Measurements from ENCODE around the gene METTL25B. TPM values are rescaled to one million over a fixed set of nuclear protein-coding genes. Genes with fewer than 3 reads are reported as not detected.

The METTL25B gene
- total and polyA plus RNA-seq, 2 of the 13 experiments (the other 11 are each of a cell fraction or from before 2014, with no cell fraction given) = 11.9 to 24.0 TPM

- TF ChIP-seq TCF7L2 (IDR thresholded peaks at IDR 0.05; ENCODE audit: low read depth, low read length) (no peak), MAFF (IDR thresholded peaks at IDR 0.05; ENCODE audit: low read depth, low read length) (no peak), ZNF282 (IDR thresholded peaks at IDR 0.05; ENCODE audit: partially characterized antibody) (no peak), NFYC (CRISPR knock-in tag; IDR thresholded peaks at IDR 0.05) (peak; percentile 48; the same call in 1 of the 2 replicates), EZH2 (conservative IDR thresholded peaks at IDR 0.05; ENCODE audit: low read depth, low read length) (no peak), SKIL (CRISPR knock-in tag; IDR thresholded peaks at IDR 0.05; ENCODE audit: borderline replicate concordance) (no peak), RFX5 (IDR thresholded peaks at IDR 0.05; ENCODE audit: low read depth, low read length) (no peak), ZNF687 (CRISPR knock-in tag; IDR thresholded peaks at IDR 0.05) (peak; percentile 96), HOXA7 (CRISPR knock-in tag; IDR thresholded peaks at IDR 0.05) (no peak), GFI1 (CRISPR knock-in tag; IDR thresholded peaks at IDR 0.05; ENCODE audit: borderline replicate concordance) (peak; percentile 49; the same call in 1 of the 2 replicates), ZBTB8A (CRISPR knock-in tag; IDR thresholded peaks at IDR 0.05; ENCODE audit: borderline replicate concordance, low read depth) (no peak), MEIS1 (CRISPR knock-in tag; IDR thresholded peaks at IDR 0.05; ENCODE audit: borderline replicate concordance) (peak; percentile 43; the same call in 1 of the 2 replicates), ZHX1 (CRISPR knock-in tag; IDR thresholded peaks at IDR 0.05; ENCODE audit: low read depth) (peak; percentile 54), ZNF44 (CRISPR knock-in tag; IDR thresholded peaks at IDR 0.05) (peak; percentile 81), MXD4 (CRISPR knock-in tag; IDR thresholded peaks at IDR 0.05) (0 out of 2 replicates have a peak, but pooled peaks have one; percentile 69), FOSL2 (CRISPR knock-in tag; IDR thresholded peaks at IDR 0.05) (peak; percentile 47; the same call in 1 of the 2 replicates), SKI (IDR thresholded peaks at IDR 0.05; ENCODE audit: partially characterized antibody) (peak; percentile 11), KAT8 (CRISPR knock-in tag; IDR thresholded peaks at IDR 0.05) (peak; percentile 97), ZNF724P (CRISPR knock-in tag; IDR thresholded peaks at IDR 0.05; ENCODE audit: borderline replicate concordance) (0 out of 2 replicates have a peak, but pooled peaks have one; percentile 19), SRY (CRISPR knock-in tag; IDR thresholded peaks at IDR 0.05) (peak; percentile 72), FOXA1 (IDR thresholded peaks at IDR 0.05) (no peak), FOXA1 (CRISPR knock-in tag; IDR thresholded peaks at IDR 0.05) (no peak)
Observed at GRCh38 chr1:156740741-156741480, 12.6 kb downstream of the METTL25B start, which contains the start of gene MRPL24 (continued).

All from HepG2 (cell line).